GM10847 (cell line): ENCODE measurements around the gene RNF150.

Source experiments
- POLR2A ChIP-seq: IDR thresholded peaks from 2 replicates; pipeline ENCODE4 v1.6.1; 2011; ENCODE audit not compliant: insufficient read length; ENCODE audit errors: extremely low read depth

RNF150 gene

DNA sequence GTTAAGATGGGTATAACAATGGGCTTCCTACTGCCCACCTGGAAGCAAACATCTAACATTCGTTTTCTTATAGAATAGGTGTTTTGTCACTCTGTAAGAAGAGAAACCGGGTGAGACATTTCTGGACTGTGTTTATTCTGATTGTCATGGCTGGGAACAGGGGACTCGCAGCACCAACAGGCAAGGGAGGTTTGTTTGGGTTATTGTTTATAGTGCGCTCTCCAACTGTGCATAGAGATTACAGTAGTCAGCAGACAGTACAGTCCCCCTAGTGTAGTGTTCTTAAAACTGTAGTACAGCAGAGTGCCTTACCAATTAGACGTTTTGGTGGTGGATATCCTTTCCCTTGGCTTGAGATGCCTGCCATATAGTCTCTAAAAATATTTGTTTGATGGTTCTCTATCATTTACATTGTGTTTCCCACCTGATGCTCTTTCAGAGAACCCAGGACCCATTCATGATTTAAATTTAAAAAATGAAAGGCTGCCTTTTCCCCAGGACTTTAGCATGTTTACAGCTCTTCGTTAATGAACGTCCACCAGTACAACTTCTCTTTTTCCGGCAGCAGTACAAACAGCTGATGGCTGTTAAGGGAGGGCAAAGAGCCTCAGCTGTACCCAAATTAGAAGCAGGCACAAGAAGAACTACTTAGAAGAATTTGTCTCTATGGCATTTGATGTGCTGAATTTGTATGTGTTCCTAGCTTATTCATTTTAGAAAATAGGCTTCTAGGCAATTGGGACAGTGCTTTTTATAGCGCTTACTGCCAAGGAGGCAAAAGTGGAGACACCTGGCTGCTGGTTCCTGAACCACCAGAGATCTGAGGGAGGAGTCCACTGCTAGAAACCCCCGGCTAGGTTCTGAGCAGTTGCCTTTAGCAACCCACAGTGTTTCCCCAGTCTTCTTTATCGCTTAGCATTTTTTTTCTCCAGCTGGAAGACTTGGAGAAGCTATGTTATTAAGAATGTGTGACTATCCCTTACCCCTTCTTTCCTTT lies 1.0 kb upstream of the RNF150 start:
- TF ChIP-seq POLR2A = no peak

DNA sequence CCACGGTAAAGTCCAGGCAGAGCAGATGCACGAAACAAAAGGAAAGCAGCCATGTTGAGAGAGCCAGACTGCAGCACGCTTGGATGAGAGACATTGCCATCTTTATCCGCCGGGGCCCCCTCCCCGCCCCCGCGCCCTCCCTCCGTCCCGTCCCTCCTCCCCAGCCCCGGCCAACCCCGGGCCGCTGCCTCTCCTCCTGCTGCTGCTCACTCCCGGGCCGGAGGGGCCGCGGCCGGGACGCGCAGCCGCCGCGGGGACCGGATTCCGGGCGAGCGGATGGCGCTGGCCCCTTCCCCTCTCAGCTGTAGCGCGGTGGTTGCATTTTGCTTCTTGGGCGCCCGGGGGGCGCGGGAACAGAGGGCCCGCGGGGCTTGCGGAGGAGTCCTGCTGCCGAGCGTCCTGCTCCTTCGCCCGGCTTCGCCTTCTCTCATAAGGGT lies 542 bp downstream of the RNF150 start:
- no peak for TF ChIP-seq POLR2A

DNA sequence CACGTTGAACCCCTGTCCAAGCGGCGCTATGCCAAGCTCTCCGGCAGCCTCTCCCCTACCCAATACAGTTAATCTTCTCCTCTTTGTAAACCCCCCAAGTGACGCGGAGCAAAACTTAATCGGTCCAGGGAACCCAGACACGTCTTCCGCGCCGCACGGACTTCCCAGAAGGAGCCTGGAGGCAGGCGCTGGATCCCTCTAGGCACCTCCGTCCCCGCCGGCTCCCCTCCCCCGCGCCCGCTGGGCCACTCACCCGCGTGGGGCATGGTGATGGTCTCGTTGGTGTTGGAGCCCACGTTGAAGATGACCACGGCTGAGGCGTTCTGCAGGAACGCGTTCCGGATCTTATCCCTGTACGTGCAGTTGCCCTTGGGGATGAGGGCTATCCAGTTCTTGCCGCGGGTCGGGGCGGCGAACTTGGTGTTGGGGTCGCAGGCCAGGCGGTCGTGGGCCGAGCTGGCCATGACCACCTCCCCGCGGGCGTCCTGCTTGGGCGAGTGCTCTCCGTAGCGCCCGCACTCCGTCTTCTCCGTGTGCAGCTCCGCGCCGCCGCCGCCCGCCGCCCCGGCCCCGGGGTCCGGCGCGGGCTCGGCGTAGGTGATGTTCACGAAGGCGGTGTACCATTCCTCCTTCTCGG lies 1.1 kb downstream of the RNF150 start:
- no peak for TF ChIP-seq POLR2A

DNA sequence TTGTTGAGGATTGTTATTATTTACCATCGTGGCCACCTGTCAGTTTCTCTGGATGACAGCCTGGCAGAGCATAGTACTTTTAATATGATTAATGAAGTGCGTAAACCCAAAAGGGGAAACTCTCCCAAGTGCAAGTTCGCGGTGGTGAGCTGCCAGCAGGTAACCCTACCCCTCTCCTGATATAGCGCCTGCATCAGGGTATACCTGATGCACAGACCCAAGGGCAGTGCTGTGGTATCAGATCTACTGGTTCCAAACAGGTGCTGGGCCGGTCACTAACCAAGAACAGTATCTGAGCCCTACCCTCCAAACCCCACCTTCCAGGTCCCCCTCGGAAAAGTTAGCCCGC lies 1.6 kb downstream of the RNF150 start:
- TF ChIP-seq POLR2A = no peak

- no peak for TF ChIP-seq POLR2A
These were observed 2.2 kb downstream of the RNF150 start for GRCh38 chr4:141130947-141131605.

DNA sequence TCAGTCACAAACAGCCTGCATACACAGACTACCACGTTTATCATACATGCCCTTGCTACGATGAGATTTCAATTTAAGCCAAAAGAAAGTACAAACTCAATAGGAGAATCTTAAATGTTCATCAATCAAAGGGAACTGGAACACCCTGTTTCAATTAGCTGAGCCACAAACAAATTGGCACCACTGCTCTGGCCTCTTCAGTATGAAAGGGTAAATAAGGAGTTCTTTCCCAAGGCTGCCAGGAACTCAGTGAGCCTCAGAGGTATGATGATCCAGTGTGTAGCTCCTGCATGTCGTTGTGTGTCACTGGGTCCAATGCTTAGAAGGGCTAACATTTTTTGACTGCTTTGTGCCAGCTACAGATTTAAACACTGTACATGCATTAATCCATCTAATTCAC lies 5.4 kb downstream of the RNF150 start:
- no peak for TF ChIP-seq POLR2A

DNA sequence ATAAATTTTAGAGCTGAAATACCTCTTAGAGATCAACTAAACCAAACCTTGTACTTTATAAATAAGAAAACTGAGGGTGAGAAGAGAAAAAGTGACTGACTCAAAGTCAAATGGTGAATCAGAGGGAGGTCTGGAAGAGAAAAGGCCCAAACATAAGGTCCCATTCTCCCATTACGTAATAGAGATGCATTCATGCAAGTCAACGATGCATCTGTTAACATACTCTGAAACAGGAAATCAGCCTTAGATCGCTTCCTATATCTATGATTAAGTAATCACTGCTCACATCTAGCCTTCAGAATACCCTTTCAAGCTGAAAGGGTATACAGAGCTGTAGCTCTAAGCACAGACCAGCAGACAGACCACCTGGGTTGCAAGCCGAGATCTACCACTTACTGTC lies 6.5 kb downstream of the RNF150 start:
- no peak for TF ChIP-seq POLR2A

DNA sequence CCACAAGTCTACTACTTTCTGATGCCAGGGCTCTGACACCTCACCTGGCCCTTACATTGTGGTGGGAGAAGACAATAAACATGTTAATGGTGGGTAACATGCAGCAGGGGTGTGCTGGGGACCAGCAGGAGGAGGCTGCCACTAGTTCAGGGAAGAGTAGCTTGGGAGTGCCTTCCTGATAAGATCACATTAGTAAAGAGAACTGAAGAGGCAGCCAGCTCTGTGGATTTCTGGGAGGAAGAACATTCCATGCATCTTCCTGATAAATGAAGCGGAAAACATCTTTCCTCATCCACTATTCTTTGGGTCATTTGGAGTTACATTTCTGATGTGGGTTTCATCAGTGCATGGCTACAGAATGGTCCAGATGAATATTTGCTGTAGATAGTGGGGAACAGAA lies 9.0 kb downstream of the RNF150 start:
- TF ChIP-seq POLR2A = no peak

DNA sequence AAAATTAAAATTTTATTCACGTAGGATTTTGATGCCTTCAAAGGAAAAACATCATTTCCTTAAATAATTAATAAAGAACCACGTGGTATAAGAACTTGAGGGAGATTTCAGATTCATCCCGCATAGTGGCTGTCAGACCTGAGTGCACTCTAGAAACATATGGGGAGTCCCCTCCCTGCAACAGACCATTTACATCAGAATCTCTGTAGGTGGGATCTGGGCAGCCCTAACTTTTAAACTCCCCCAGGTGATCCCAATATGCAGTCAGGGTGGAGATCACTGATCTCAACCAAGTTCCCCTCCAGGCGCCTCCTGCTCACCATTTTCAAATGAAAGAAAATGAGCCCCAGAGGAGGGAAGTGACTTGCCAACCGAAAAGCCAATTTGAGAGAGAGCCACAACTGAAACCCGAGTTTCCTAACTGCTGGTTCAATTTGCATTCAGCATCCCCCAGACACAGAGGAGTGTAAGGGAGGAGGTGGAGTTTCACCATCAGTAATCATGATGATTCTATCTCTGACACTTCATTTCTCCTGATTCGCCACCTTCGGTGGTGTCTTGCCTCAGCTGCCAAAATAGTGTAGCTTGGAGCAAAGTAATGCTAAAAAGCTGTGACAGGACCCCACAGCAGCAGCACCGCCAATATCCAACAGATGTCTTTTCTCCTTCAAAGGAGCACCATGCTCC lies 11.4 kb downstream of the RNF150 start:
- no peak for TF ChIP-seq POLR2A

DNA sequence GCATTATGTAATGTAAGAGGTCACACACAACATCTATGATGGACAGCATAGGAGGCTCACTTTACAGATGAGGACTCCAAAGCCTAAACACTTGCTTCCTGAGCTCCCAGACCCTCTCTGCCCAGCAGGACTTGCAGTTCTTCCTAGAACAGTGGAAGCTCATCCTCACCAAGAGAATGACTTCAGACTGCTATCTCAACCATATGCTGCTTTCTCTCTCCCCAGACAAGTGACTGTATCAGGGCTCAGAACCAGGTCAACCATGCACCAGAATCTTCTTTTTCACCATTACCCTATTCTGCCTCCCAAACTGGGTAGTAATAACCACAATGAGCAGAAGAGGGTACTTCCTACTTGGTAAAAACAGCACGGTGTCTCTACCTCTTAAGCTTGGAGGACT lies 12.2 kb downstream of the RNF150 start:
- no peak for TF ChIP-seq POLR2A

DNA sequence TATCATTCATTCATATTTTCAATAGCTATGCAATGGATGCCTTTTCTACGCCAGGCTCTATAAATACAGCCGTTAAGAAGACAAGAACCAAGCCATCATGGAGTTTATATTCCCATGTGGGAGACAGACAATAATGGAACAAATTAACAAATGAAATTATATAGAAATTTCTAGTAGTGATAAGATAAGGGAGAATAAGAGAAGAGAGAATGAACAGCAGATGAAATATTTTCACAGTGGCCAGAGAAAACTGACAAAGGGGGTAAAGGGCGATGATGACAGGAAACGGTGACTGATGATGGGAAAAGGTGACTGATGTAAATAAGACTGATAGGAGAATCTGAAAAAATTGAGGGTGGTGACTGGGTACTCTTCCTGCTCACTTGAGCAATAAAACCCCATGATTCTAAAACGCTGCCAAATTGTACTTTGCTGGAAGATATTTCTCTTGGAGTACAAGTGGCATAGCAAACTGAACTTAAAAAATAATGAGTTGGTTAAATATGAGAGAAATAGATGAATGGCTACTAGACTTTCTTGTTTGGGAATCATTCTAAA lies 13.2 kb downstream of the RNF150 start:
- TF ChIP-seq POLR2A = no peak

GRCh38 chr4:141119071-141119470 lies 14.2 kb downstream of the RNF150 start:
- TF ChIP-seq POLR2A = no peak

- no peak for TF ChIP-seq POLR2A
These were observed 14.9 kb downstream of the RNF150 start for GRCh38 chr4:141118381-141118780.

DNA sequence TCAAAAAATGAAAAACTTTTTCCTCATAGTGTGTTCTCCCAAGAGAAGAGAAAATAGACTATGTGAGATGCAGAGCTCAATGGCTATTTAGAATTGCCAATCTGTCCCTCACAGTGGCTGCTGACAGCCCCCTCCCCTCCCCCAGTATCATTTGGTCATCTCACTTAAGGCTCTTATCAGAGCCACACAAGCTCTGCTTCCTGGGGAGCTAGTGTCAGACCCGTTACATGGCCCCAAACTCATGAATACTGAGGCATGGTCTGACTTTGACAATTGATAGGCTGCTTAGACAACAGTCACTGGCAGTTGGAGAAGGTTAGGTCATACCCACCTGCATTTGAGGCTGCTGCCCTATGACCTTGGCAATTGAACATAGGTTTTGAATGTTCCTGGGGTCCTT lies 15.3 kb downstream of the RNF150 start:
- TF ChIP-seq POLR2A = no peak

- TF ChIP-seq POLR2A = no peak
These were observed 23.3 kb downstream of the RNF150 start for GRCh38 chr4:141109983-141110382.
